Type B pancreatic cell (in vitro differentiated cells): ENCODE data around the gene SWAP70. TPM values are rescaled to one million over a fixed set of nuclear protein-coding genes. Genes with fewer than 3 reads are reported as not detected.
"Not testable (repeated sequence)": the region's sequence is repeated elsewhere in the genome, so short reads cannot be mapped to it uniquely, and the experiment has no call there.

Experiments
- DNase-seq: peaks from one replicate; pipeline ENCODE4 v3.0.0; 2021; ENCODE audit warnings: mixed read lengths; ENCODE audit not compliant: unreplicated experiment; ENCODE audit errors: extremely low spot score
- H3K27ac Mint-ChIP-seq: 2 replicates; pipeline ENCODE4 v1.8.0; 2021; ENCODE audit warnings: mild to moderate bottlenecking, mixed read lengths
- H3K27me3 Mint-ChIP-seq: 2 replicates; pipeline ENCODE4 v1.8.0; 2021; ENCODE audit warnings: mixed read lengths
- H3K36me3 Mint-ChIP-seq: 2 replicates; pipeline ENCODE4 v1.8.0; 2021; ENCODE audit warnings: mixed read lengths
- H3K4me1 Mint-ChIP-seq: one replicate; pipeline ENCODE4 v1.8.0; 2021; ENCODE audit warnings: mixed read lengths; ENCODE audit not compliant: unreplicated experiment
- H3K4me3 Mint-ChIP-seq: 2 replicates; pipeline ENCODE4 v1.8.0; 2021; ENCODE audit warnings: mild to moderate bottlenecking, mixed read lengths
- H3K9me3 Mint-ChIP-seq: 2 replicates; pipeline ENCODE4 v1.8.0; 2021; ENCODE audit warnings: mixed read lengths
- total RNA-seq: library from RNA; stranded (reverse); gene quantifications from 2 replicates; pipeline ENCODE4 v1.2.1, GENCODE V29; 2021; ENCODE audit warnings: low replicate concordance
- TF ChIP-seq, protein P1 (sequence below): fragments of 200-600 bp; sonication (generic); conservative IDR thresholded peaks from 2 replicates; pipeline ENCODE4 v1.5.0; 2021; ENCODE audit warnings: antibody characterized with exemption, mild to moderate bottlenecking

The SWAP70 gene
- total RNA-seq, 1 donor from 2014 or later, result 18.8 TPM

DNA sequence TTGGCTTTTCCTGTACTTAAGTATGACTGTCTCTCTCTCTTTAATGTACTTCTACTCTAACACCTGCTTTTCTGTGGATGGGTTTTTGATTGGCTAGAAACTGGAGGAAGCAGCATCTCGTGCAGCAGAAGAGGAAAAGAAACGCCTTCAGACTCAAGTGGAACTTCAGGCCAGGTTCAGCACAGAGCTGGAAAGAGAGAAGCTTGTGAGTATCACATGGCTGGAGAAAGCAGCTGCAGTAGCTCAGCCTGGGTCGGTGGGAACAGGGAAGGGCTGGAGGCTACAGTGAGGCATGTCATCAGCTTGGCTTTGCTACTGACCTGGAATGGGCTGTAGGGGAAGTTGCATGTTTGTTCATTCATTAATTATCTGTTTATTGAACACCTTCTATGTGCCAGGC lies 74.2 kb downstream of the SWAP70 start:
- peaks cover 7% of the 10 kb centered on the region for H3K9me3 Mint-ChIP-seq
- no peaks in the 10 kb centered on the region for H3K4me1 Mint-ChIP-seq
- DNase-seq, result no peak
- no peak overlapping the region for H3K4me3 Mint-ChIP-seq
- H3K27me3 Mint-ChIP-seq, result no peaks in the 10 kb centered on the region
- TF ChIP-seq, protein P1, sequence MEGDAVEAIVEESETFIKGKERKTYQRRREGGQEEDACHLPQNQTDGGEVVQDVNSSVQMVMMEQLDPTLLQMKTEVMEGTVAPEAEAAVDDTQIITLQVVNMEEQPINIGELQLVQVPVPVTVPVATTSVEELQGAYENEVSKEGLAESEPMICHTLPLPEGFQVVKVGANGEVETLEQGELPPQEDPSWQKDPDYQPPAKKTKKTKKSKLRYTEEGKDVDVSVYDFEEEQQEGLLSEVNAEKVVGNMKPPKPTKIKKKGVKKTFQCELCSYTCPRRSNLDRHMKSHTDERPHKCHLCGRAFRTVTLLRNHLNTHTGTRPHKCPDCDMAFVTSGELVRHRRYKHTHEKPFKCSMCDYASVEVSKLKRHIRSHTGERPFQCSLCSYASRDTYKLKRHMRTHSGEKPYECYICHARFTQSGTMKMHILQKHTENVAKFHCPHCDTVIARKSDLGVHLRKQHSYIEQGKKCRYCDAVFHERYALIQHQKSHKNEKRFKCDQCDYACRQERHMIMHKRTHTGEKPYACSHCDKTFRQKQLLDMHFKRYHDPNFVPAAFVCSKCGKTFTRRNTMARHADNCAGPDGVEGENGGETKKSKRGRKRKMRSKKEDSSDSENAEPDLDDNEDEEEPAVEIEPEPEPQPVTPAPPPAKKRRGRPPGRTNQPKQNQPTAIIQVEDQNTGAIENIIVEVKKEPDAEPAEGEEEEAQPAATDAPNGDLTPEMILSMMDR, result no peak
- H3K27ac Mint-ChIP-seq, result peak overlapping the region; percentile 75
- peaks cover 49% of the 10 kb centered on the region for H3K36me3 Mint-ChIP-seq

GRCh38 chr11:9738707-9739106 lies 74.8 kb downstream of the SWAP70 start:
- TF ChIP-seq, protein P1, result no peak
- Mint-ChIP-seq H3K27me3 (no peaks in the 10 kb centered on the region), H3K27ac (peak overlapping the region; percentile 90), H3K4me1 (no peaks in the 10 kb centered on the region), H3K36me3 (peaks cover 46% of the 10 kb centered on the region), H3K4me3 (peak overlapping the region; percentile 5), H3K9me3 (peaks cover 7% of the 10 kb centered on the region)
- no peak for DNase-seq

DNA sequence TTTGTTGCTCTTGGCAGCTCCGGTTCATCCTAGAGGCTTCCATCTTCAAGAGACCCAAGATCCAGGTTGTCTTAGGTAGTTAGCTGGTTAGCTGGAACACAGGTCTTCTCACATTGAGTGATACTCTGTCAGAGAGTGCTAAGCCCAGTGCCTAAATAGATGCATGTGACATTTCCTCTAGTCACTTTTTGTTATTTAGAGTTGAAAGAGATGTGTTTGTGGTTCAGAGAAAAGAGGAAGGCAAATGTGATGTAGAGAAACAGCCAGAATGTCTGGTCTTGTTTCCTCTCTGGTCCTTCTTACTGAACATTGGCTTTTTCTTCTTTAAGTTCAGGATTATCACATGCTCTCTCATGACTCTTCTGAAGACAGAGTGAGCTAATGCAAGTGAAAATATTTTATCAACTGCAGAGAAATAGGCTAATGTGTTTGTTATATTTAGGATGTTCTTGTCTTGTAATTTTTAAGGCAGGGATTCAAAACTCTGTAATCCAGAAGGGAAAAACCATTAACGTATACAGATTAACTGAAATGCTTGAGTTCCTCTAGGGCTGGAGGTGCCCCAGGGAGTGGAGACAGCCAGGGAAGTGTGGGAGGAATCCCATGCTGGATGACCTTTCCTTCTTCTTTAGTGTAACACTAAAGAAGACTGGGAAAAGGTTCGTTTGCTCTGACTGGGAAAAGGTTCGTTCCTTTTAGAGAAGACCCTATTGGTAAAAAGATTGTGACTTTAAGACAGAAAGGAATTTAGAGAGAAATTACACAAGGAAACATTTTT lies 75.4 kb downstream of the SWAP70 start:
- Mint-ChIP-seq H3K9me3 (peaks cover 7% of the 10 kb centered on the region), H3K27me3 (no peaks in the 10 kb centered on the region), H3K4me1 (no peaks in the 10 kb centered on the region), H3K27ac (peak overlapping the region; percentile 90), H3K36me3 (peaks cover 41% of the 10 kb centered on the region), H3K4me3 (peak overlapping the region; percentile 5)
- DNase-seq, result no peak
- TF ChIP-seq, protein P1, result no peak

DNA sequence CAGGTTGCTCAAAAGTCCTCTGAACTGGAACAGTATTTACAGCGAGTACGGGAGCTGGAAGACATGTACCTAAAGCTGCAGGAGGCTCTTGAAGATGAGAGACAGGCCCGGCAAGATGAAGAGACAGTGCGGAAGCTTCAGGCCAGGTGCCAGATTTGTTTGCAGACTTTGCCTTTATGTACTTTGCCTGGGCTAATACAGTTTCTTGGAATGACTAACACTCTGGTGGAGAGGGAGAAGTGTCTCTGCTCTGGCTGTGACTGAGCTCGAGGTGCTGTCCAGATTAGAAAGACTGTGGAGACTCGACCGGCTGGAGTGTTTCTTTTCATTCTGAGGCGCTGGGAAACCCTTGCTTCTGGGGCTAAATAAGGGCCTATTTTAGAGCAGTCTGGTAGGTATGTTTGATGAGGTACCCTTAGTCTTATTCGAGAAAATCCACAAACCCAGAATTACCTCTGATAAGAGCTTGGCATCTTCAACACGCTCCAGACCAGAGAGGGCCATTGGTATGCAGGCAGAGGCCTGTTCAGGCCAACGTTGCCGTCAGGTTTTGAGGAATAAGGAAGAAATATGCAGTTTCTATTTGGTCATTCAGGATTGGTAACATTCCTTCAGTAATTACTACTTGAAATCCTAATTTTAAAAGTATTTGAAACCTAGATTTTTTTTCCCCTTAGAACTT lies 76.5 kb downstream of the SWAP70 start:
- no peaks in the 10 kb centered on the region for H3K4me1 Mint-ChIP-seq
- no peaks in the 10 kb centered on the region for H3K27me3 Mint-ChIP-seq
- H3K36me3 Mint-ChIP-seq, result peaks cover 43% of the 10 kb centered on the region
- peak overlapping the region; percentile 90 for H3K27ac Mint-ChIP-seq
- TF ChIP-seq, protein P1, result no peak
- no peak for DNase-seq
- peaks cover 6% of the 10 kb centered on the region for H3K9me3 Mint-ChIP-seq
- peak overlapping the region; percentile 67 for H3K4me3 Mint-ChIP-seq

- Mint-ChIP-seq H3K4me1 (no peaks in the 10 kb centered on the region), H3K4me3 (peak overlapping the region; percentile 5), H3K27ac (peak overlapping the region; percentile 90), H3K36me3 (peaks cover 34% of the 10 kb centered on the region), H3K27me3 (no peaks in the 10 kb centered on the region), H3K9me3 (no peaks in the 10 kb centered on the region)
- no peak for DNase-seq
- TF ChIP-seq, protein P1, result no peak
These were observed 77.4 kb downstream of the SWAP70 start for GRCh38 chr11:9741260-9741659.

DNA sequence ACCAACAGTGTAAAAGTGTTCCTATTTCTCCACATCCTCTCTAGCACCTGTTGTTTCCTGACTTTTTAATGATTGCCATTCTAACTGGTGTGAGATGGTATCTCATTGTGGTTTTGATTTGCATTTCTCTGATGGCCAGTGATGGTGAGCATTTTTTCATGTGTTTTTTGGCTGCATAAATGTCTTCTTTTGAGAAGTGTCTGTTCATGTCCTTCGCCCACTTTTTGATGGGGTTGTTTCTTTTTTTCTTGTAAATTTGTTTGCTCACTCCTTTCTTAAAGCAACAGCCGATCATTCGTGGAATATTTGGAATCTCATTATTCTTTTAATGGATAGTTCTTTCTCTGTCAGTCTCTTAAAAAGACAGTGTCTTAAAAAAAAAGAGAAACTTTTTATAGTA lies 79.6 kb downstream of the SWAP70 start:
- not testable (repeated sequence) for H3K9me3 Mint-ChIP-seq, H3K27ac Mint-ChIP-seq, H3K4me3 Mint-ChIP-seq, H3K27me3 Mint-ChIP-seq, DNase-seq, H3K4me1 Mint-ChIP-seq
- peaks cover 21% of the 10 kb centered on the region for H3K36me3 Mint-ChIP-seq
